HCT116 (cell line): ENCODE measurements around the gene KCNJ16. TPM values are rescaled to one million over a fixed set of nuclear protein-coding genes. Genes with fewer than 3 reads are reported as not detected.

Experiments
- ATAC-seq: fragments of 200-7000 bp; cut with Tn5 transposase; 2 replicates; pipeline ENCODE4 v1.9.1; 2020; ENCODE audit warnings: mild to moderate bottlenecking, moderate library complexity
- BruUV-seq: library from RNA; stranded (reverse); fragments of 400-500 nt; replicated peaks from 2 replicates; lab custom pipeline; 2021; lab: Mats Ljungman, UMichigan
- CTCF ChIA-PET: fragments of 300-600 bp; sonication (Branson Sonifier 250); formaldehyde crosslinking; loops from one replicate; lab custom pipeline; 2021; ENCODE audit warnings: antibody characterized with exemption; lab: Charles Lee
- POLR2A ChIA-PET: fragments of 300-600, 350-600 bp; sonication (Branson Sonifier 250); formaldehyde crosslinking; loops from one replicate; lab custom pipeline; 2021; ENCODE audit warnings: antibody characterized with exemption; lab: Charles Lee
- RAD21 ChIA-PET, 2 experiments: fragments of 300-600 bp; sonication (Branson Sonifier 250); formaldehyde crosslinking; loops; one replicate each; lab custom pipeline; 2023; ENCODE audit warnings: low total read pairs in 2 of 2; ENCODE audit not compliant: uncharacterized antibody in 2 of 2, unreplicated experiment in 2 of 2, low non-redundant PET in 1 of 2; lab: Charles Lee
- DNase-seq: peaks from one replicate; pipeline ENCODE4 v3.0.0-alpha.2; 2010; ENCODE audit warnings: low read depth, low spot score
- H2AFZ ChIP-seq: fragments of 200-600 bp; shearing (Covaris generic), sonication (generic); 2 replicates; pipeline ENCODE4 v1.6.1; 2017; ENCODE audit warnings: low read depth, mixed run types, mixed read lengths, antibody characterized with exemption, low read length; ENCODE audit not compliant: poor library complexity, severe bottlenecking
- H3K27ac ChIP-seq: 2 replicates; pipeline ENCODE4 v1.5.1; 2012; ENCODE audit warnings: low read depth, low read length
- H3K27me3 ChIP-seq: fragments of 200-600 bp; sonication (generic); 2 replicates; pipeline ENCODE4 v1.6.1; 2016; ENCODE audit warnings: mixed run types, low read length, mixed read lengths; ENCODE audit not compliant: insufficient read depth
- H3K36me3 ChIP-seq, 2 experiments: fragments of 200-500 bp in 1 of 2; fragments of 200-600 bp in 1 of 2; sonication (Bioruptor generic) in 1 of 2; sonication (generic) in 1 of 2; 2 replicates each; pipeline versions ENCODE4 v1.5.1 to v1.6.1; 2014 to 2016; ENCODE audit warnings: low read length in 2 of 2, inconsistent platforms in 1 of 2, mixed read lengths in 1 of 2, mixed run types in 1 of 2; ENCODE audit not compliant: insufficient read depth in 2 of 2, control insufficient read depth in 1 of 2
- H3K4me1 ChIP-seq, 2 experiments: fragments of 200-600 bp in 1 of 2; sonication (generic) in 1 of 2; 2 replicates each; pipeline versions ENCODE4 v1.5.1 to v1.6.1; 2012 to 2017; ENCODE audit warnings: low read length in 2 of 2, inconsistent platforms in 1 of 2, mild to moderate bottlenecking in 1 of 2, mixed read lengths in 1 of 2, mixed run types in 1 of 2, moderate library complexity in 1 of 2; ENCODE audit not compliant: insufficient read depth in 2 of 2, control insufficient read depth in 1 of 2
- H3K4me2 ChIP-seq: fragments of 200-600 bp; sonication (generic); 2 replicates; pipeline ENCODE4 v1.6.1; 2017; ENCODE audit warnings: mixed run types, low read length, mixed read lengths
- H3K4me3 ChIP-seq, 2 experiments: fragments of 200-600 bp in 1 of 2; sonication (generic) in 1 of 2; replicated peaks in 1 of 2; 2 replicates each; pipeline ENCODE4 v1.5.1; 2011 to 2016; ENCODE audit warnings: low read length in 2 of 2, control low read depth in 1 of 2, low read depth in 1 of 2, mild to moderate bottlenecking in 1 of 2, mixed read lengths in 1 of 2, mixed run types in 1 of 2
- H3K79me2 ChIP-seq: fragments of 200-600 bp; sonication (generic); 2 replicates; pipeline ENCODE4 v1.6.1; 2017; ENCODE audit warnings: mild to moderate bottlenecking, mixed run types, low read length, moderate library complexity, mixed read lengths; ENCODE audit not compliant: insufficient read depth
- H3K9ac ChIP-seq: fragments of 200-600 bp; sonication (generic); 2 replicates; pipeline ENCODE4 v1.6.1; 2016; ENCODE audit warnings: low read length, mixed read lengths
- H3K9me2 ChIP-seq: fragments of 200-600 bp; sonication (generic), shearing (Covaris generic); 2 replicates; pipeline ENCODE4 v1.6.1; 2017; ENCODE audit warnings: mixed run types, mild to moderate bottlenecking, moderate library complexity; ENCODE audit not compliant: insufficient read depth
- H3K9me3 ChIP-seq, 2 experiments: fragments of 200-500 bp in 1 of 2; fragments of 200-600 bp in 1 of 2; sonication (Bioruptor generic) in 1 of 2; sonication (generic) in 1 of 2; 2 replicates each; pipeline ENCODE4 v1.6.1; 2014 to 2017; ENCODE audit warnings: low read length in 2 of 2, mixed read lengths in 2 of 2, inconsistent platforms in 1 of 2, low read depth in 1 of 2, mild to moderate bottlenecking in 1 of 2, mixed run types in 1 of 2, moderate library complexity in 1 of 2; ENCODE audit not compliant: control insufficient read depth in 1 of 2, insufficient read depth in 1 of 2
- H4K20me1 ChIP-seq: fragments of 200-600 bp; sonication (generic), shearing (Covaris generic); 2 replicates; pipeline ENCODE4 v1.6.1; 2017; ENCODE audit warnings: mixed run types, mild to moderate bottlenecking, moderate library complexity; ENCODE audit not compliant: insufficient read depth
- CBX3 ChIP-seq: IDR thresholded peaks from 2 replicates; pipeline ENCODE4 v1.6.1; 2012; ENCODE audit warnings: low read depth
- CEBPB ChIP-seq: IDR thresholded peaks from 2 replicates; pipeline ENCODE4 v1.6.1; 2012; ENCODE audit warnings: low read depth
- ELF1 ChIP-seq: IDR thresholded peaks from 2 replicates; pipeline ENCODE4 v1.6.1; 2012; ENCODE audit warnings: low read depth, borderline replicate concordance
- EZH2phosphoT487 ChIP-seq: fragments of 200-600 bp; IDR thresholded peaks from 2 replicates; pipeline ENCODE4 v1.6.1; 2018; ENCODE audit warnings: antibody characterized with exemption, borderline replicate concordance
- FOSL1 ChIP-seq: IDR thresholded peaks from 2 replicates; pipeline ENCODE4 v1.6.1; 2012; ENCODE audit warnings: low read depth
- JUND ChIP-seq: IDR thresholded peaks from 2 replicates; pipeline ENCODE4 v1.6.1; 2012
- POLR2A ChIP-seq: IDR thresholded peaks from 2 replicates; pipeline ENCODE4 v1.7.0; 2011; ENCODE audit warnings: borderline replicate concordance; ENCODE audit not compliant: insufficient read depth, insufficient read length; ENCODE audit errors: extremely low read depth
- POLR2AphosphoS5 ChIP-seq: IDR thresholded peaks from 2 replicates; pipeline ENCODE4 v1.6.1; 2011; ENCODE audit warnings: mild to moderate bottlenecking, low read depth, low read length, moderate library complexity
- RAD21 ChIP-seq: IDR thresholded peaks from 2 replicates; pipeline ENCODE4 v1.6.1; 2012; ENCODE audit warnings: low read depth, mild to moderate bottlenecking
- SIN3A ChIP-seq: IDR thresholded peaks from 2 replicates; pipeline ENCODE4 v1.6.1; 2012; ENCODE audit warnings: low read depth
- SP1 ChIP-seq: IDR thresholded peaks from 2 replicates; pipeline ENCODE4 v1.6.1; 2012; ENCODE audit warnings: low read depth
- SRF ChIP-seq: IDR thresholded peaks from 2 replicates; pipeline ENCODE4 v1.6.1; 2012; ENCODE audit warnings: low read depth
- TCF7L2 ChIP-seq: IDR thresholded peaks from 2 replicates; pipeline ENCODE4 v1.7.0; 2011; ENCODE audit warnings: borderline replicate concordance, inconsistent platforms; ENCODE audit not compliant: insufficient read depth, insufficient read length; ENCODE audit errors: extremely low read depth
- YY1 ChIP-seq: IDR thresholded peaks from 2 replicates; pipeline ENCODE4 v1.6.1; 2011; ENCODE audit warnings: low read length, low read depth, moderate library complexity, mild to moderate bottlenecking; ENCODE audit not compliant: insufficient replicate concordance; ENCODE audit errors: extremely low read depth
- ZNF274 ChIP-seq: fragments of 200-500 bp; sonication (Bioruptor generic); IDR thresholded peaks from 2 replicates; pipeline ENCODE4 v1.6.1; 2014; ENCODE audit warnings: mild to moderate bottlenecking, low read depth, low read length, inconsistent platforms
- intact Hi-C: fragments of 100-400 bp; cut with micrococcal nuclease; formaldehyde crosslinking; loops from 2 replicates; pipeline ENCODE4 v1.10.0; 2022
- total RNA-seq: library from RNA; stranded (reverse); gene quantifications from one replicate; pipeline ENCODE4 v1.2.1, GENCODE V29; 2021; ENCODE audit not compliant: unreplicated experiment
- TF ChIP-seq, protein P1 (sequence below): IDR thresholded peaks from 2 replicates; pipeline ENCODE4 v1.6.1; 2011; ENCODE audit warnings: mild to moderate bottlenecking, low read length, moderate library complexity; ENCODE audit not compliant: insufficient replicate concordance; ENCODE audit errors: extremely low read depth
- TF ChIP-seq, protein P2 (sequence below), 3 experiments: fragments of 200-600 bp in 1 of 3; sonication (generic) in 1 of 3; IDR thresholded peaks in 2 of 3; conservative IDR thresholded peaks in 1 of 3; 2 replicates each; pipeline ENCODE4 v1.5.1; 2012 to 2017; ENCODE audit warnings: low read depth in 2 of 3, low read length in 2 of 3, antibody characterized with exemption in 1 of 3, borderline replicate concordance in 1 of 3, control low read depth in 1 of 3, mild to moderate bottlenecking in 1 of 3, mixed read lengths in 1 of 3, mixed run types in 1 of 3, moderate library complexity in 1 of 3; ENCODE audit not compliant: insufficient read depth in 1 of 3
- TF ChIP-seq, protein P3 (sequence below): IDR thresholded peaks from 2 replicates; pipeline ENCODE4 v1.6.1; 2012; ENCODE audit warnings: low read depth
- TF ChIP-seq, protein P4 (sequence below): IDR thresholded peaks from 2 replicates; pipeline ENCODE4 v1.6.1; 2012

The KCNJ16 gene
- total RNA-seq, 1 experiment from 2014 or later = not detected

DNA sequence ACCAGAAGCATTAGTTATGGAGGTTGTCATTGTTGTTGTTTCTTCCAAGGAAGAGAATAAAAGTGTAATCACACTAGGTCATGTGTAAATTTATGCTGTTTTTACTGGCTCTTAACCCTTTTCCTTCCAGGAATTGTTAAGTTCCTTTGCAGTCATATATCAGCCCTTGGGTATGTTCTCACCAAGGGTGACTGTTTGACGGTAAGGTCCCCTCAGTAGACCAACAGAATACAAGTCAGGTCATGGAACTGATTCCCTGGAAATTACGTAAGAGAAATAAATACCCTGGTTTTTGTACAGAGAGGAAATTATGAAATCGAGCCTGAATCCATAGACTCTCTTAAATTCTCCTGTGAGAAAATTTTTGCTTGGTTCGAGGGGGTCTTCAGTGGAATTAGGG, 83.2 kb downstream of the KCNJ16 start:
- no peaks in the 10 kb centered on the region for H3K36me3 ChIP-seq
- H3K9me2 ChIP-seq = no peaks in the 10 kb centered on the region
- ATAC-seq (no peak), DNase-seq (no peak)
- no peak overlapping the region for H2AFZ ChIP-seq
- no peaks in the 10 kb centered on the region for H3K4me1 ChIP-seq
- no TSS peak for BruUV-seq
- intact Hi-C loops = no loop called here
- POLR2A ChIA-PET = no interaction called here
- CTCF ChIA-PET = no interaction called here
- H3K27me3 ChIP-seq = no peaks in the 10 kb centered on the region
- H3K4me3 ChIP-seq = no peak overlapping the region
- TF ChIP-seq, protein P1, sequence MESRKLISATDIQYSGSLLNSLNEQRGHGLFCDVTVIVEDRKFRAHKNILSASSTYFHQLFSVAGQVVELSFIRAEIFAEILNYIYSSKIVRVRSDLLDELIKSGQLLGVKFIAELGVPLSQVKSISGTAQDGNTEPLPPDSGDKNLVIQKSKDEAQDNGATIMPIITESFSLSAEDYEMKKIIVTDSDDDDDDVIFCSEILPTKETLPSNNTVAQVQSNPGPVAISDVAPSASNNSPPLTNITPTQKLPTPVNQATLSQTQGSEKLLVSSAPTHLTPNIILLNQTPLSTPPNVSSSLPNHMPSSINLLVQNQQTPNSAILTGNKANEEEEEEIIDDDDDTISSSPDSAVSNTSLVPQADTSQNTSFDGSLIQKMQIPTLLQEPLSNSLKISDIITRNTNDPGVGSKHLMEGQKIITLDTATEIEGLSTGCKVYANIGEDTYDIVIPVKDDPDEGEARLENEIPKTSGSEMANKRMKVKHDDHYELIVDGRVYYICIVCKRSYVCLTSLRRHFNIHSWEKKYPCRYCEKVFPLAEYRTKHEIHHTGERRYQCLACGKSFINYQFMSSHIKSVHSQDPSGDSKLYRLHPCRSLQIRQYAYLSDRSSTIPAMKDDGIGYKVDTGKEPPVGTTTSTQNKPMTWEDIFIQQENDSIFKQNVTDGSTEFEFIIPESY = no peak
- TF ChIP-seq POLR2AphosphoS5 (no peak), SP1 (no peak), ELF1 (no peak), FOSL1 (no peak), YY1 (no peak), TCF7L2 (no peak), EZH2phosphoT487 (no peak), RAD21 (no peak), SRF (no peak), ZNF274 (no peak), CEBPB (no peak), CBX3 (no peak), POLR2A (no peak), JUND (no peak), SIN3A (no peak)
- TF ChIP-seq, protein P2, sequence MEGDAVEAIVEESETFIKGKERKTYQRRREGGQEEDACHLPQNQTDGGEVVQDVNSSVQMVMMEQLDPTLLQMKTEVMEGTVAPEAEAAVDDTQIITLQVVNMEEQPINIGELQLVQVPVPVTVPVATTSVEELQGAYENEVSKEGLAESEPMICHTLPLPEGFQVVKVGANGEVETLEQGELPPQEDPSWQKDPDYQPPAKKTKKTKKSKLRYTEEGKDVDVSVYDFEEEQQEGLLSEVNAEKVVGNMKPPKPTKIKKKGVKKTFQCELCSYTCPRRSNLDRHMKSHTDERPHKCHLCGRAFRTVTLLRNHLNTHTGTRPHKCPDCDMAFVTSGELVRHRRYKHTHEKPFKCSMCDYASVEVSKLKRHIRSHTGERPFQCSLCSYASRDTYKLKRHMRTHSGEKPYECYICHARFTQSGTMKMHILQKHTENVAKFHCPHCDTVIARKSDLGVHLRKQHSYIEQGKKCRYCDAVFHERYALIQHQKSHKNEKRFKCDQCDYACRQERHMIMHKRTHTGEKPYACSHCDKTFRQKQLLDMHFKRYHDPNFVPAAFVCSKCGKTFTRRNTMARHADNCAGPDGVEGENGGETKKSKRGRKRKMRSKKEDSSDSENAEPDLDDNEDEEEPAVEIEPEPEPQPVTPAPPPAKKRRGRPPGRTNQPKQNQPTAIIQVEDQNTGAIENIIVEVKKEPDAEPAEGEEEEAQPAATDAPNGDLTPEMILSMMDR (IDR thresholded peaks at IDR 0.05 in 2 of 3, conservative IDR thresholded peaks at IDR 0.05 in 1 of 3; ENCODE audit: borderline replicate concordance in 1 of 3, insufficient read depth in 1 of 3, low read depth in 2 of 3, low read length in 2 of 3) = no peak
- TF ChIP-seq, protein P3, sequence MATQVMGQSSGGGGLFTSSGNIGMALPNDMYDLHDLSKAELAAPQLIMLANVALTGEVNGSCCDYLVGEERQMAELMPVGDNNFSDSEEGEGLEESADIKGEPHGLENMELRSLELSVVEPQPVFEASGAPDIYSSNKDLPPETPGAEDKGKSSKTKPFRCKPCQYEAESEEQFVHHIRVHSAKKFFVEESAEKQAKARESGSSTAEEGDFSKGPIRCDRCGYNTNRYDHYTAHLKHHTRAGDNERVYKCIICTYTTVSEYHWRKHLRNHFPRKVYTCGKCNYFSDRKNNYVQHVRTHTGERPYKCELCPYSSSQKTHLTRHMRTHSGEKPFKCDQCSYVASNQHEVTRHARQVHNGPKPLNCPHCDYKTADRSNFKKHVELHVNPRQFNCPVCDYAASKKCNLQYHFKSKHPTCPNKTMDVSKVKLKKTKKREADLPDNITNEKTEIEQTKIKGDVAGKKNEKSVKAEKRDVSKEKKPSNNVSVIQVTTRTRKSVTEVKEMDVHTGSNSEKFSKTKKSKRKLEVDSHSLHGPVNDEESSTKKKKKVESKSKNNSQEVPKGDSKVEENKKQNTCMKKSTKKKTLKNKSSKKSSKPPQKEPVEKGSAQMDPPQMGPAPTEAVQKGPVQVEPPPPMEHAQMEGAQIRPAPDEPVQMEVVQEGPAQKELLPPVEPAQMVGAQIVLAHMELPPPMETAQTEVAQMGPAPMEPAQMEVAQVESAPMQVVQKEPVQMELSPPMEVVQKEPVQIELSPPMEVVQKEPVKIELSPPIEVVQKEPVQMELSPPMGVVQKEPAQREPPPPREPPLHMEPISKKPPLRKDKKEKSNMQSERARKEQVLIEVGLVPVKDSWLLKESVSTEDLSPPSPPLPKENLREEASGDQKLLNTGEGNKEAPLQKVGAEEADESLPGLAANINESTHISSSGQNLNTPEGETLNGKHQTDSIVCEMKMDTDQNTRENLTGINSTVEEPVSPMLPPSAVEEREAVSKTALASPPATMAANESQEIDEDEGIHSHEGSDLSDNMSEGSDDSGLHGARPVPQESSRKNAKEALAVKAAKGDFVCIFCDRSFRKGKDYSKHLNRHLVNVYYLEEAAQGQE = no peak
- TF ChIP-seq, protein P4, sequence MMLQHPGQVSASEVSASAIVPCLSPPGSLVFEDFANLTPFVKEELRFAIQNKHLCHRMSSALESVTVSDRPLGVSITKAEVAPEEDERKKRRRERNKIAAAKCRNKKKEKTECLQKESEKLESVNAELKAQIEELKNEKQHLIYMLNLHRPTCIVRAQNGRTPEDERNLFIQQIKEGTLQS = no peak
- H3K9ac ChIP-seq = no peak overlapping the region
- no peaks in the 10 kb centered on the region for H3K79me2 ChIP-seq
- peaks cover 4 to 15% of the 10 kb centered on the region in 2 experiments; a peak in 2 of 4 replicates for H3K9me3 ChIP-seq
- no peaks in the 10 kb centered on the region for H4K20me1 ChIP-seq
- RAD21 ChIA-PET = no interaction called here
- no peak overlapping the region for H3K27ac ChIP-seq
- no peak overlapping the region for H3K4me2 ChIP-seq
